ENCODE data around the gene FITM1.

DNA sequence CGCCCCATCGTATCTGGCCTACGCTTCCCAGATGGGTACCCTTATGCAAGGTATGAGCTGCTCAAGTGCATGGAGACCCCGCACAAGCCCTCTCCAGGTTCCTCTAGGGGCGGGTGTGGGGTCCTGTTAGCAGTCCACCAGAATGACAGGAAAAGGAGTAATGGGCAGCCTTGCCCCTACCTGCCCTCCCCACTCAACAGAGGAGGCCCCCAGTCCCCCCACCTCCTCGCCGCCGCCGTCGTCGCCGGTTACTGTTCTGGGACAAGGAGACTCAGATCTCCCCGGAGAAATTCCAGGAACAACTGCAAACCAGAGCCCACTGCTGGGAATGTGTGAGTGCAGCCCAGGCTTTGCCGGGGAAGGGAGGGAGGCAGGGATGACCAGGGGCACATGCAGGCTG lies 47.4 kb downstream of the FITM1 start:
- no peak for TF ChIP-seq POLR2AphosphoS5 (IDR thresholded peaks at IDR 0.05; ENCODE audit: low read depth)
- no peak for TF ChIP-seq ZNF114 (CRISPR knock-in tag; IDR thresholded peaks at IDR 0.05)
- TF ChIP-seq CREB1 (CRISPR knock-in tag; IDR thresholded peaks at IDR 0.05; ENCODE audit: low read depth) = no peak
- TF ChIP-seq, protein P1, sequence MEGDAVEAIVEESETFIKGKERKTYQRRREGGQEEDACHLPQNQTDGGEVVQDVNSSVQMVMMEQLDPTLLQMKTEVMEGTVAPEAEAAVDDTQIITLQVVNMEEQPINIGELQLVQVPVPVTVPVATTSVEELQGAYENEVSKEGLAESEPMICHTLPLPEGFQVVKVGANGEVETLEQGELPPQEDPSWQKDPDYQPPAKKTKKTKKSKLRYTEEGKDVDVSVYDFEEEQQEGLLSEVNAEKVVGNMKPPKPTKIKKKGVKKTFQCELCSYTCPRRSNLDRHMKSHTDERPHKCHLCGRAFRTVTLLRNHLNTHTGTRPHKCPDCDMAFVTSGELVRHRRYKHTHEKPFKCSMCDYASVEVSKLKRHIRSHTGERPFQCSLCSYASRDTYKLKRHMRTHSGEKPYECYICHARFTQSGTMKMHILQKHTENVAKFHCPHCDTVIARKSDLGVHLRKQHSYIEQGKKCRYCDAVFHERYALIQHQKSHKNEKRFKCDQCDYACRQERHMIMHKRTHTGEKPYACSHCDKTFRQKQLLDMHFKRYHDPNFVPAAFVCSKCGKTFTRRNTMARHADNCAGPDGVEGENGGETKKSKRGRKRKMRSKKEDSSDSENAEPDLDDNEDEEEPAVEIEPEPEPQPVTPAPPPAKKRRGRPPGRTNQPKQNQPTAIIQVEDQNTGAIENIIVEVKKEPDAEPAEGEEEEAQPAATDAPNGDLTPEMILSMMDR (conservative IDR thresholded peaks at IDR 0.05; ENCODE audit: low read depth in 2 of 2) = no peak
- TF ChIP-seq EZH2phosphoT487 (IDR thresholded peaks at IDR 0.05; ENCODE audit: unreplicated experiment) = no peak
- TF ChIP-seq STAT1 (IDR thresholded peaks at IDR 0.05; ENCODE audit: unreplicated experiment) = no peak
- TF ChIP-seq, protein P2, sequence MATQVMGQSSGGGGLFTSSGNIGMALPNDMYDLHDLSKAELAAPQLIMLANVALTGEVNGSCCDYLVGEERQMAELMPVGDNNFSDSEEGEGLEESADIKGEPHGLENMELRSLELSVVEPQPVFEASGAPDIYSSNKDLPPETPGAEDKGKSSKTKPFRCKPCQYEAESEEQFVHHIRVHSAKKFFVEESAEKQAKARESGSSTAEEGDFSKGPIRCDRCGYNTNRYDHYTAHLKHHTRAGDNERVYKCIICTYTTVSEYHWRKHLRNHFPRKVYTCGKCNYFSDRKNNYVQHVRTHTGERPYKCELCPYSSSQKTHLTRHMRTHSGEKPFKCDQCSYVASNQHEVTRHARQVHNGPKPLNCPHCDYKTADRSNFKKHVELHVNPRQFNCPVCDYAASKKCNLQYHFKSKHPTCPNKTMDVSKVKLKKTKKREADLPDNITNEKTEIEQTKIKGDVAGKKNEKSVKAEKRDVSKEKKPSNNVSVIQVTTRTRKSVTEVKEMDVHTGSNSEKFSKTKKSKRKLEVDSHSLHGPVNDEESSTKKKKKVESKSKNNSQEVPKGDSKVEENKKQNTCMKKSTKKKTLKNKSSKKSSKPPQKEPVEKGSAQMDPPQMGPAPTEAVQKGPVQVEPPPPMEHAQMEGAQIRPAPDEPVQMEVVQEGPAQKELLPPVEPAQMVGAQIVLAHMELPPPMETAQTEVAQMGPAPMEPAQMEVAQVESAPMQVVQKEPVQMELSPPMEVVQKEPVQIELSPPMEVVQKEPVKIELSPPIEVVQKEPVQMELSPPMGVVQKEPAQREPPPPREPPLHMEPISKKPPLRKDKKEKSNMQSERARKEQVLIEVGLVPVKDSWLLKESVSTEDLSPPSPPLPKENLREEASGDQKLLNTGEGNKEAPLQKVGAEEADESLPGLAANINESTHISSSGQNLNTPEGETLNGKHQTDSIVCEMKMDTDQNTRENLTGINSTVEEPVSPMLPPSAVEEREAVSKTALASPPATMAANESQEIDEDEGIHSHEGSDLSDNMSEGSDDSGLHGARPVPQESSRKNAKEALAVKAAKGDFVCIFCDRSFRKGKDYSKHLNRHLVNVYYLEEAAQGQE (IDR thresholded peaks at IDR 0.05; ENCODE audit: unreplicated experiment) = no peak
- TF ChIP-seq, protein P3, sequence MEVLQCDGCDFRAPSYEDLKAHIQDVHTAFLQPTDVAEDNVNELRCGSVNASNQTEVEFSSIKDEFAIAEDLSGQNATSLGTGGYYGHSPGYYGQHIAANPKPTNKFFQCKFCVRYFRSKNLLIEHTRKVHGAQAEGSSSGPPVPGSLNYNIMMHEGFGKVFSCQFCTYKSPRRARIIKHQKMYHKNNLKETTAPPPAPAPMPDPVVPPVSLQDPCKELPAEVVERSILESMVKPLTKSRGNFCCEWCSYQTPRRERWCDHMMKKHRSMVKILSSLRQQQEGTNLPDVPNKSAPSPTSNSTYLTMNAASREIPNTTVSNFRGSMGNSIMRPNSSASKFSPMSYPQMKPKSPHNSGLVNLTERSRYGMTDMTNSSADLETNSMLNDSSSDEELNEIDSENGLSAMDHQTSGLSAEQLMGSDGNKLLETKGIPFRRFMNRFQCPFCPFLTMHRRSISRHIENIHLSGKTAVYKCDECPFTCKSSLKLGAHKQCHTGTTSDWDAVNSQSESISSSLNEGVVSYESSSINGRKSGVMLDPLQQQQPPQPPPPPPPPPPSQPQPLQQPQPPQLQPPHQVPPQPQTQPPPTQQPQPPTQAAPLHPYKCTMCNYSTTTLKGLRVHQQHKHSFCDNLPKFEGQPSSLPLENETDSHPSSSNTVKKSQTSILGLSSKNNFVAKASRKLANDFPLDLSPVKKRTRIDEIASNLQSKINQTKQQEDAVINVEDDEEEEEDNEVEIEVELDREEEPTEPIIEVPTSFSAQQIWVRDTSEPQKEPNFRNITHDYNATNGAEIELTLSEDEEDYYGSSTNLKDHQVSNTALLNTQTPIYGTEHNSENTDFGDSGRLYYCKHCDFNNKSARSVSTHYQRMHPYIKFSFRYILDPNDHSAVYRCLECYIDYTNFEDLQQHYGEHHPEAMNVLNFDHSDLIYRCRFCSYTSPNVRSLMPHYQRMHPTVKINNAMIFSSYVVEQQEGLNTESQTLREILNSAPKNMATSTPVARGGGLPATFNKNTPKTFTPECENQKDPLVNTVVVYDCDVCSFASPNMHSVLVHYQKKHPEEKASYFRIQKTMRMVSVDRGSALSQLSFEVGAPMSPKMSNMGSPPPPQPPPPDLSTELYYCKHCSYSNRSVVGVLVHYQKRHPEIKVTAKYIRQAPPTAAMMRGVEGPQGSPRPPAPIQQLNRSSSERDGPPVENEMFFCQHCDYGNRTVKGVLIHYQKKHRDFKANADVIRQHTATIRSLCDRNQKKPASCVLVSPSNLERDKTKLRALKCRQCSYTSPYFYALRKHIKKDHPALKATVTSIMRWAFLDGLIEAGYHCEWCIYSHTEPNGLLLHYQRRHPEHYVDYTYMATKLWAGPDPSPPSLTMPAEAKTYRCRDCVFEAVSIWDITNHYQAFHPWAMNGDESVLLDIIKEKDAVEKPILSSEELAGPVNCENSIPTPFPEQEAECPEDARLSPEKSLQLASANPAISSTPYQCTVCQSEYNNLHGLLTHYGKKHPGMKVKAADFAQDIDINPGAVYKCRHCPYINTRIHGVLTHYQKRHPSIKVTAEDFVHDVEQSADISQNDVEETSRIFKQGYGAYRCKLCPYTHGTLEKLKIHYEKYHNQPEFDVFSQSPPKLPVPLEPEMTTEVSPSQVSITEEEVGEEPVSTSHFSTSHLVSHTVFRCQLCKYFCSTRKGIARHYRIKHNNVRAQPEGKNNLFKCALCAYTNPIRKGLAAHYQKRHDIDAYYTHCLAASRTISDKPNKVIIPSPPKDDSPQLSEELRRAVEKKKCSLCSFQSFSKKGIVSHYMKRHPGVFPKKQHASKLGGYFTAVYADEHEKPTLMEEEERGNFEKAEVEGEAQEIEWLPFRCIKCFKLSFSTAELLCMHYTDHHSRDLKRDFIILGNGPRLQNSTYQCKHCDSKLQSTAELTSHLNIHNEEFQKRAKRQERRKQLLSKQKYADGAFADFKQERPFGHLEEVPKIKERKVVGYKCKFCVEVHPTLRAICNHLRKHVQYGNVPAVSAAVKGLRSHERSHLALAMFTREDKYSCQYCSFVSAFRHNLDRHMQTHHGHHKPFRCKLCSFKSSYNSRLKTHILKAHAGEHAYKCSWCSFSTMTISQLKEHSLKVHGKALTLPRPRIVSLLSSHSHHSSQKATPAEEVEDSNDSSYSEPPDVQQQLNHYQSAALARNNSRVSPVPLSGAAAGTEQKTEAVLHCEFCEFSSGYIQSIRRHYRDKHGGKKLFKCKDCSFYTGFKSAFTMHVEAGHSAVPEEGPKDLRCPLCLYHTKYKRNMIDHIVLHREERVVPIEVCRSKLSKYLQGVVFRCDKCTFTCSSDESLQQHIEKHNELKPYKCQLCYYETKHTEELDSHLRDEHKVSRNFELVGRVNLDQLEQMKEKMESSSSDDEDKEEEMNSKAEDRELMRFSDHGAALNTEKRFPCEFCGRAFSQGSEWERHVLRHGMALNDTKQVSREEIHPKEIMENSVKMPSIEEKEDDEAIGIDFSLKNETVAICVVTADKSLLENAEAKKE (CRISPR knock-in tag; IDR thresholded peaks at IDR 0.05) = no peak
- no peak for TF ChIP-seq EZH2 (IDR thresholded peaks at IDR 0.05; ENCODE audit: low read depth, unreplicated experiment)
